ENCODE data around the gene SEL1L2. TPM values are rescaled to one million over a fixed set of nuclear protein-coding genes. Genes with fewer than 3 reads are reported as not detected.

Gene SEL1L2
- total RNA-seq, 2 donors from 2014 or later = not detected

GRCh38 chr20:13809855-13810254, 180.6 kb downstream of the SEL1L2 start:
- H3K4me3 Mint-ChIP-seq = no peak overlapping the region
- H3K9ac ChIP-seq (ENCODE audit: extremely low read depth, low read length, poor library complexity, severe bottlenecking) = no peak overlapping the region
- H3K4me1 ChIP-seq (ENCODE audit: control insufficient read depth, insufficient read depth, low read length) = no peaks in the 10 kb centered on the region
- H3K4me3 ChIP-seq (ENCODE audit: low read length) = no peak overlapping the region
- no peaks in the 10 kb centered on the region for H3K27me3 ChIP-seq (ENCODE audit: control insufficient read depth, insufficient read depth, low read length, poor library complexity, severe bottlenecking)
- 96% methylated on average over 3 of the region's 3 CpGs for WGBS, 2 experiments (ENCODE audit: insufficient coverage in 1 of 2, insufficient read length in 1 of 2)
- no peak overlapping the region for H3K27ac Mint-ChIP-seq
- DNase-seq = no peak
- TF ChIP-seq, protein P1, sequence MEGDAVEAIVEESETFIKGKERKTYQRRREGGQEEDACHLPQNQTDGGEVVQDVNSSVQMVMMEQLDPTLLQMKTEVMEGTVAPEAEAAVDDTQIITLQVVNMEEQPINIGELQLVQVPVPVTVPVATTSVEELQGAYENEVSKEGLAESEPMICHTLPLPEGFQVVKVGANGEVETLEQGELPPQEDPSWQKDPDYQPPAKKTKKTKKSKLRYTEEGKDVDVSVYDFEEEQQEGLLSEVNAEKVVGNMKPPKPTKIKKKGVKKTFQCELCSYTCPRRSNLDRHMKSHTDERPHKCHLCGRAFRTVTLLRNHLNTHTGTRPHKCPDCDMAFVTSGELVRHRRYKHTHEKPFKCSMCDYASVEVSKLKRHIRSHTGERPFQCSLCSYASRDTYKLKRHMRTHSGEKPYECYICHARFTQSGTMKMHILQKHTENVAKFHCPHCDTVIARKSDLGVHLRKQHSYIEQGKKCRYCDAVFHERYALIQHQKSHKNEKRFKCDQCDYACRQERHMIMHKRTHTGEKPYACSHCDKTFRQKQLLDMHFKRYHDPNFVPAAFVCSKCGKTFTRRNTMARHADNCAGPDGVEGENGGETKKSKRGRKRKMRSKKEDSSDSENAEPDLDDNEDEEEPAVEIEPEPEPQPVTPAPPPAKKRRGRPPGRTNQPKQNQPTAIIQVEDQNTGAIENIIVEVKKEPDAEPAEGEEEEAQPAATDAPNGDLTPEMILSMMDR (conservative IDR thresholded peaks at IDR 0.05) = no peak
- H3K27ac ChIP-seq (ENCODE audit: low read depth, low read length) = no peak overlapping the region
- H3K4me1 Mint-ChIP-seq = no peaks in the 10 kb centered on the region
- H3K27me3 Mint-ChIP-seq (ENCODE audit: insufficient read depth) = no peaks in the 10 kb centered on the region
- no peaks in the 10 kb centered on the region for H3K9me3 ChIP-seq (ENCODE audit: control insufficient read depth, low read length)
- no peaks in the 10 kb centered on the region for H3K9me3 Mint-ChIP-seq
- H3K36me3 ChIP-seq (ENCODE audit: control insufficient read depth, insufficient read depth, low read length) = peaks cover 67% of the 10 kb centered on the region
- peaks cover 35% of the 10 kb centered on the region for H3K36me3 Mint-ChIP-seq (ENCODE audit: low read depth)

GRCh38 chr20:13809373-13809772, 181.0 kb downstream of the SEL1L2 start:
- DNase-seq = no peak
- 92 to 100% methylated on average over 2 of the region's 2 CpGs for WGBS, 2 experiments (ENCODE audit: insufficient coverage in 1 of 2, insufficient read length in 1 of 2)
- Mint-ChIP-seq H3K9me3 (no peaks in the 10 kb centered on the region), H3K27ac (no peak overlapping the region), H3K4me3 (no peak overlapping the region), H3K36me3 (ENCODE audit: low read depth) (peaks cover 34% of the 10 kb centered on the region), H3K4me1 (no peaks in the 10 kb centered on the region), H3K27me3 (ENCODE audit: insufficient read depth) (no peaks in the 10 kb centered on the region)
- Histone ChIP-seq H3K9me3 (ENCODE audit: control insufficient read depth, low read length) (no peaks in the 10 kb centered on the region), H3K4me1 (ENCODE audit: control insufficient read depth, insufficient read depth, low read length) (no peaks in the 10 kb centered on the region), H3K27ac (ENCODE audit: low read depth, low read length) (no peak overlapping the region), H3K4me3 (ENCODE audit: low read length) (no peak overlapping the region), H3K9ac (ENCODE audit: extremely low read depth, low read length, poor library complexity, severe bottlenecking) (no peak overlapping the region), H3K36me3 (ENCODE audit: control insufficient read depth, insufficient read depth, low read length) (peaks cover 67% of the 10 kb centered on the region), H3K27me3 (ENCODE audit: control insufficient read depth, insufficient read depth, low read length, poor library complexity, severe bottlenecking) (no peaks in the 10 kb centered on the region)
- TF ChIP-seq, protein P1 (conservative IDR thresholded peaks at IDR 0.05) = no peak

DNA sequence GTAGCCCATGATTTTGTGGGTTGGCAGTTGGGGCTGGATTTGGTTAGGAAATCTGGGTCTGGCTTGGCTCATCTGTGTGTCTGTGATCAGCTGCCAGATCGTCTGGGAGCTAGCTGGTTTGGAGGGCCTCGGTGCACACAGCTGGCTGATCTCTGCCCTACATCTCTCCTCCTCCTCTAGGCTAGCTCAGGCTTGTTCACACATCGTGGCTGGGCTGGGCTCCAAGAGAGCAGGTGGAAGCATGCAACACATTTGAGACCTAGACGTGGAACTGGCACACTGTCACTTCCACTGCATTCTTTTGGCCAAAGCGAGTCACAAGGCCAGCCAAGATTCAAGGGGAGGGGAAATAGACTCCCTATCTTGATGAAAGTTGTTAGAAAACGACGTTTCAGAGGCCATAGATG, 189.7 kb downstream of the SEL1L2 start:
- Mint-ChIP-seq H3K4me3 (no peak overlapping the region), H3K27ac (no peak overlapping the region), H3K36me3 (ENCODE audit: low read depth) (peaks cover 68% of the 10 kb centered on the region), H3K27me3 (ENCODE audit: insufficient read depth) (no peaks in the 10 kb centered on the region), H3K9me3 (no peaks in the 10 kb centered on the region), H3K4me1 (no peaks in the 10 kb centered on the region)
- DNase-seq = no peak
- Histone ChIP-seq H3K9me3 (ENCODE audit: control insufficient read depth, low read length) (no peaks in the 10 kb centered on the region), H3K27me3 (ENCODE audit: control insufficient read depth, insufficient read depth, low read length, poor library complexity, severe bottlenecking) (no peaks in the 10 kb centered on the region), H3K36me3 (ENCODE audit: control insufficient read depth, insufficient read depth, low read length) (peaks cover 76% of the 10 kb centered on the region), H3K4me1 (ENCODE audit: control insufficient read depth, insufficient read depth, low read length) (no peaks in the 10 kb centered on the region), H3K4me3 (ENCODE audit: low read length) (no peak overlapping the region), H3K27ac (ENCODE audit: low read depth, low read length) (no peak overlapping the region), H3K9ac (ENCODE audit: extremely low read depth, low read length, poor library complexity, severe bottlenecking) (no peak overlapping the region)
- TF ChIP-seq, protein P1 (conservative IDR thresholded peaks at IDR 0.05) = no peak
- WGBS, 2 experiments (ENCODE audit: insufficient coverage in 1 of 2, insufficient read length in 1 of 2) = 95 to 100% methylated on average over 3 to 7 of the region's 7 CpGs
